Activated CD4-positive, alpha-beta T cell treated with anti-CD3 and anti-CD28 coated beads, Interleukin-2, amount 50 U/mL, for 24 hours (primary cell): Measurements from ENCODE around the gene CCDC71L.

Source experiments
- DNase-seq, 2 donors: peaks; one replicate each; pipeline ENCODE4 v3.0.0-alpha.2; 2020; ENCODE audit warnings: low read depth in 1 of 2, low spot score in 1 of 2

The CCDC71L gene

DNA sequence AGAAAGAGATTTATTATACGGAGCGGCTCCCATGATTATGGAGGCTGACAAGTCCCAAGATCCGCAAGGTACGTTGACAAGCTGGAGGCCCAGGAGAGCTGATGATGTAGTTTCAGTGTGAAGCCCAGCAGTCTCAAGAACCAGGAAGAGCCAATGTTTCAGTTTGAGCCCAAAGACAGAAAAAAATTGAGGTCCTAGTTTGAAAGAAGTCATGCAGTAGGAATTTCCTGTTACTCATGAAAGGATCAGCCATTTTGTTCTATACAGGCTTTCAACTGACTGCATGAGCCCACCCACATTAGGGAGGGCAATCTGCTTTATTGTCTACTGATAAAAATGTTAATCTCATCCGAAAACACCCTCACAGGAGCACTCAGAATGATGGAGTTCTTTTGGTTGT is 51.5 kb downstream of the CCDC71L start:
- DNase-seq: no peak

- no peak for DNase-seq
Measured at GRCh38 chr7:106608661-106609060, 52.3 kb downstream of the CCDC71L start.
